GM18502 (cell line): ENCODE data around the gene RNF150.
A peak's percentile ranks its signal among the peaks of the same experiment; 100 is the strongest.
"Not testable (repeated sequence)": the region's sequence is repeated elsewhere in the genome, so short reads cannot be mapped to it uniquely, and the experiment has no call there.

Source experiments
- ATAC-seq: cut with Tn5 transposase; IDR thresholded peaks from one replicate; pipeline ENCODE4 v1.9.1; 2021; ENCODE audit warnings: mild to moderate bottlenecking; ENCODE audit not compliant: unreplicated experiment, poor library complexity

The RNF150 gene

DNA sequence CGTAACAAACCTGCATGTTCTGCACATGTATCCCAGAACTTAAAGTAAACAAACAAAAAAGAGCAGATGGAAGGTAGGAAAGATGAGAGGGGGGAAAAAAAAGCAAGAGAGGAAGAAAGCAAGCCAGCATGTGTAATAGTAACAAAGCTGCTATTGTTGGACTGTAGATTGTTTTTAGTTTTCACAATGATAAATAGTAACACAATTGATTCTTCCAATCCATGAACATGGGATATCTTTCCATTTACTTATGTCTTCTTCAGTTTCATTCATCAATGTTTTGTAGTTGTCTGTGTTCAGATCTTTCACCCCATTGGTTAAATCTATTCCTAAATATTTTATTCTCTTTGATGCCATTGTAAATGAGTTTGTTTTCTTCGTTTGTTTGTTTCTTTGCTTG, 292.1 kb downstream of the RNF150 start:
- no peak for ATAC-seq

DNA sequence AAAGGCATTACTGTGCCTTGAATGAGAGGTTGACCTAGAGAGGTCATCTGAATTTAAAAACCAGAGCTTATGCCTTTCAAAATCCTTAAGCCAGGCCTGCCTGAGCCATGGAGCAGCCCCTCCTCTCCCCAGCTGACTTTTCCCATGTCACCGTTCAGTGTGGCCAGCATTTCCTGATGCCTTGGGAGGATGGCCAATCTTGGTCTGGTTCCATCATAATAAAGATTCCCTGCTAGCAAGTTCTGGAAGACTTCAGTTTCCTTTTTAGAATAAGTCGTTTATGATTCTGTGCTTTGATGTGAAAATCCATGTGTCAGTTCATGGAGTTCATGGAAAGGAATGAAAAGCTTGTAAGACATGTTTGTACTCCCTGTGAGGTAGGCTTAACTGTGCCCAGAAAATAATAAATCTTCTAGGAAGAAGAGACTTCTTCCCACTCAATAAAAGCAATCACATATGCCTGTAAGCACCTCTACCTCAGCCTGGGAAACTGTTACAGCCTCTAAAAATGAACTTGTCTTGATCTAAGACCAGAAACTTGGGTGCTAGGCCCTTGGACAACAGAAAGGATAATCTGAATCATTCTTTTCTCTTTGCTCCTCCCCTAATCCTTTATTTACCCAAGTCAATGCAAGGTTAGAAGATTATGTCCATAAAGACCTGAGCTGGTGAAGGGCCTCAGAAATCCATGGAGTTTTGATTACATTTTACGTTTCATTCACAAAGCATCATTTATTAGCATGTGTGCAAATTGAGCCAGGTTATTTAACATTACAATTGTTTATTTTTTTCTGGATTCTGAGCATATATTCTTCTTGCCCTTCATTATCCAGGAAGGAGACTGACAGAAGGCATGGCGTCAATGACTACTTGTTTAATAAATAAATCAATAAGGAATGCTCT, 293.1 kb downstream of the RNF150 start:
- no peak for ATAC-seq

DNA sequence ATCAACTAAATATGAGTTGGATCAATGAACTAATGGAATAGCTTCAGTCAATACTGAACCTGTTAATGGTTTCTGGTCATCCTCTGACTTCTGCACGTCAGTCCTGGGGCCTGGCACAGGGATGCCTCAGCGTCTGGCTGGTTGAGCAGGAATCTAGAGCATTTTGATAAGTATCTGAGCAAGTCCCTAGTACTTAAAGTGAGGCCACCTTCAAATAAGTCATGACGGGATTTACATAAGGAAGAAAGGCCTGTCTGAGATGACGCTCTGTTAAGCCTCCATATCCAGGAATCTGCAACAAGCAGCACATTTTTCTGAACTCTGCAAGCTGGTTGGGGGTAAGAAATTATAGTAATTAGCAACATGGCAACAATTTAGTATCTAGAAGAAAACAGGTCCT, 293.9 kb downstream of the RNF150 start:
- ATAC-seq: no peak

DNA sequence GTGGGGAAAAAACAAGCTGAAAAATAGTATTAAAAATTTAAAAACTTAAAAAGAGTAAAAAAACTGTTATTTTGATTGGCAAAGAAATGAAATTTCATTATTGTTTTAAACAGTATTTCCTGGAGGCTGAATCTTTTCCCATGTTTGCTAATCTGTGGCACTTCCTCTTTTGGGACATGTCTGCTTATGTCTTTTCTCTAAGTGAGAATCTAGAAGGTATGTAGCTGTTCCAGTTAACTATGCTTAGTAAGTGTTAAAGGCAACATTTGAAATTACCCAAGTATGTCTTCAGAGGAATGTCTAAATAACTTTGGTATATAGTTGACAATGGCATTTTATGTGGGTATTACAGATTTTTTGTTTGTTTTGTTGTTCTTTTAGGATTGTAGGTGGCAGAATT, 295.5 kb downstream of the RNF150 start:
- ATAC-seq: no peak

DNA sequence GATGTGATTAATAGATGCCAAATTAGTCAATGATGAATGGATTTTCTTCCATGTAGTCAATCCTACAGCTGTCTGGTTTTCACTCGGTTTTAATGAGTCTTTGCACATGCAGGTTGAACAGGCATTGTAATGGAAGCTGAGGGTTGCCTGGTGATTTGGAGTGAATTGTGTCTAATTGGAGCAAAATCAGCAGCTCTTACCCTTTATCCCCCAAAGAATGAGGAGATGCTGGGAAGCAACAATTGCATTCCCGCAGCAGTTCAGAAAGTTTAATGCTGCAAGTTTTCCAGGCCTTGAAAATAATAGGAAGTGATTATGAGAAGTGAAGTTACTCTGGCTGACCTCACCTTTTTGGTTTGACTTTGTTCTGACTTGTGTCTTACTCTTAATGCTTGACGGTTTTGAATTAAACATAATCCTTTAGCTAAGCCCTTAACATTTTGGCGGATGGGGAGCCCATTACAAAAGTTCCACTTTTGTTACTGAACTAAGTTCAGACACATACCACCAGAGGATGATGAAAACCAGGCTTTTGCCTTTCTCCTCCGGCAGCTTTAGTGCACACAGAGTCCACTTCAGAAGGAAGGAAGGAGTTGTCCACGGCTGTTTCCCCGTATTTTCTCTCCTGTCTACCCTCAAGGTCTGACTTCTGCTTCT, 298.3 kb downstream of the RNF150 start:
- no peak for ATAC-seq

DNA sequence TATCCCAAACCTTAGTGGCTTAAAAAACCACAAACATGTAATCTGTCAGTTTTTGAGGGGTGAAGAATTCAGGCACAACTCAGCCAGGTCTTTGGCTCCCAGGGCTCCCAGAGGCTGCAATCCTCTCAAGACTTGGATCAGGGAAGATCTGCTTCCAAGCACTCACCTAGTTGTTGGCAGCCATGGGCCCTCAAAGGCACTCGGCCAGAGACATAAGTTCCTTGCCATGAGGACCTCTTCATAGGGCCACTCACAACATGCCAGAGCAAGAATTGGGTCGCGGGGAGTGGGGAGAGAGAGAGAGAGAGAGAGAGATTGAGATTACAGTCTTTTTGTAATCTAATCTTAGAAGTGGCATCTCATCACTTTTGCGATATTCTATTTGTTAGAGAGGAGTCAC, 300.0 kb downstream of the RNF150 start:
- no peak for ATAC-seq

DNA sequence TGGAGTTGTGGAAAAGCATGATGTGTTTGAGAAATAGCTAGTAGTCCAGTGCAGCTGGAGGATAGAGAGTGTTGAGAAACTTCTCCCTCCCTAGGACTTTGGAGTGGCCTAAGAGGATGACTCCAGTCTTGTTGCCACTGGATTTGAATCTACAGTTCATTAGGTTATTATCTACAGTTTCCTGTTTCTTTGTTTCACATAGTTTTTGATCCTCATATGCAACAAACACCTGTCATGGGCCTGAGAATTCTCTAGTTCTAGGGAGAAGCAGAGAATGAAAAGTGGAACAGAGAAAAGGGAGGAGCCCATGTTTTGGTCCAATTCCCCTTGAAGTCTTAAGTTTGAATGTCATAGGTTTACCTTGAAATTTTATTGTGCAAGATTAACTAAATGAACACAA, 303.4 kb downstream of the RNF150 start:
- ATAC-seq: peak; percentile 98

DNA sequence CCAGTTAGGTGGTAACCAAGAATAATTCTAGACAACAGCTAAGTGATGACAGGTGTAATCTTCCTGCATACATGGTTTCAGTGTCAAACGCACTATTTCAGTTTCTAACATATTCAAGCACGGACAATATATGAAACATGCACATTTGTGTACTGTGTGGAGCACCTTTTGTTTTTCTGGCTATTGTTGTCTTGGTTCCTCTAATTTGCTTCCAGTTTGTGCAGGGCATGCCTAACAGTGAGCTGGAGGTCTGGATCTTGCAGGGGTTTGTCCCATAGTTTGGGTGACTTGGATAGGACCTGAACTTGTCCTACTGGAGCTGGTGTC, 306.6 kb downstream of the RNF150 start:
- no peak for ATAC-seq

DNA sequence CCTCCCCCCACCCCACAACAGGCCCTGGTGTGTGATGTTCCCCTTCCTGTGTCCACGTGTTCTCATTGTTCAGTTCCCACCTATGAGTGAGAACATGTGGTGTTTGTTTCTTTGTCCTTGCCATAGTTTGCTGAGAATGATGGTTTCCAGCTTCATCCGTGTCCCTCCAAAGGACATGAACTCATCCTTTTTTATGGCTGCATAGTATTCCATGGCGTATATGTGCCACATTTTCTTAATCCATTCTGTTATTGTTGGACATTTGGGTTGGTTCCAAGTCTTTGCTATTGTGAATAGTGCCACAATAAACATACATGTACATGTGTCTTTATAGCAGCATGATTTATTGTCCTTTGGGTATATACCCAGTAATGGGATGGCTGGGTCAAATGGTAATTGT, 312.7 kb downstream of the RNF150 start:
- not testable (repeated sequence) for ATAC-seq

DNA sequence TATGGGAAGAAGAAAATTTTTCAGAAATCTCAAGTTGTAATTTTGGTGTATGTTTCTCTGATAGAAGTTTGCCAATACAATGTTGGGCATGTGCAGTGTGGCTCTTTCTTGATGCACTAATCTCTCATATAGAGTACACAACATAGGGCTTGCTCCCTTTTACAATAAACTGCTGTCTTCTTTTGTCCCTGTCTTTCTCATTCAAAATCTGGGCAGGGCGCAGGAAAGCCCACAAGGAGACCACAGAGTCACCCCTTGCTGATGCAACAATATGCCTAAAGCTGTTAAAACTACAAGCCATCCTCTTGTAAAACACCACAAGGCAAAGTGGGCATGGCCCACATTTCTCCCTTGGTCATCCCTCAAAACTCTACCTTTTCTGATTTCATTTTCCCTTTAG, 313.7 kb downstream of the RNF150 start:
- ATAC-seq: no peak

DNA sequence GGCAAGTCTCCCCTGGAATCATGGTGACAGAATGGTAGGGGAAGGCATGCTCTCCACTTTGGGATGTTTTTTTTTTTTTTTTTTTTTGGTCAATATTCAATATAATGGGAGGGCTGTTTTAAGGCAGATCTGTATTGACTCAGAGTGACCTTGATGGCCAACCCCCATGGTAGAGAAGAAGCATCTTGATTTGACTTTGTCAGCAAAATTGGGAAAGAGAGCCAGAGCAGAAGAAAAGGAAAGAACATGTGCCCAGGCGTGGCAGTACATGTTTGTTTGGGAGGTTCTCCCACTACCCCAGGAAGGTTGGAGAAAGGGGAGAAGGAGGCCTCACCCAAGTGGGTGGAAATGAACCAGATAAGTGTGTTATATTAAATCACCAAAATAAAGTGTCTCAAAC, 314.8 kb downstream of the RNF150 start:
- no peak for ATAC-seq

DNA sequence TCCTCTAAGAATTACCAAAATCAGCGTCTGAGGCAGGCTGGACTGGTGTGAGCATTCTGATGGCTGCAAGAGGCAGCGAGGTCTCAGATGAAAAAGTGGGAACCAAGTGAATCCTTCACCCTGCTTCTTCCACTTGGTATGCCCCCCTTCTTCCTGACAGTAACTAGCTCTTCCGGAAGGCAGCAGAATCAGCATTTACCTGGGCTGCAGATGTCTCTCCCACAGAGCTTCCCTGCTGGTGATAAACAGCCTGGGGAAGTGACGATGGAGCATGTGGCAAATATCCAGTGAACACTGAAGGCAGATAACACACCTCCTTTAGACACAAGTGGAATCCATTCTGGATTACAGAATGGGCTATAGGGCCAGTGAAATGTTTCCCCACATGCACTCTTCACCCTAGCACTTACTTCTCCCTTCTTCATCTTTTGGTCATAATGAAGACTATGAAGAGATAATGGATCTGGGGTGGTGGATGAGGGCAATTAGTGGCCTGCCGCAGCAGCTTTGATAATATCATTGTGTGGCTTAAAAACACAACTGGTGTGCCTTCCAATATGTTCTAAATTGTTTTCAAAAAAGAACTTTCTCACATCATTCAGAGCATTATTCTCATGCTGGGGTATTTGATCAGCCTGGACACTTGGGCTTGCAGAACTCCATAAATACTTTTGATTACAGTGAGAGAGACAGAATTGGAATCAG, 316.3 kb downstream of the RNF150 start:
- no peak for ATAC-seq

DNA sequence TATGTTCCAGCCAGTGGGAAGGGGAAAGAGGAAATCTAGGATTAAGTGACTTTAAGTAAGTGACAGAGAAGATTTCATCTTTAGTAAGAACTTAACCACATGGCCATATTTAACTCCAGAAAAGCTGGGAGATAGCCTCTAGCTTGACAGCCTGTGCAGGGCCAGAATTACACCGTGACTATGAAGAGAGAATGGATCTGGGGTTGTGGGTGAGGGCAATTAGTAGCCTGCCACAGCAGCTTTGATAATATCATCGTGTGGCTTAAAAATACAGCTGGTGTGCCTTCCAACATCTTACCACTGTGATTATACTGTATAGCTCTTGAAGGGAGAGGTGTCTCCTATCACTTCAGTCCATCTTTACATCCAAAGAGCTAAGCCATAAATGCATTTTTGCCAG, 319.5 kb downstream of the RNF150 start:
- no peak for ATAC-seq

DNA sequence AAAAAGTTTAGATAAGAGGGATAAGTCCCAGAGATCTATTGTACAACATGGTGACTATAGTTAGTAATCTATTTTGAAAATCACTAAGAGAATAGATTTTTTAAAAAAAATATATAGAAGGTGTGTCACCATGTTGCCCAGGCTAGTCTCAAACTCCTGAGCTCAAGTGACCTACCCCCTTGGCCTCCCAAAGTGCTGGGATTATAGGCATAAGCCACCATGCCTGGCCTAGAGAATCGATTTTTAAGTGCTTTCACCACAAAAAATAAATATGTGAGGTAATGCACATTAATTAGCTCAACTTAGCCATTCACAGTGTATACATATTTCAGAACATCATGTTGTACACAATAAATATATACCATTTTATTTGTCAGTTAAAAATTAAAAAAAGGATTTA, 320.4 kb downstream of the RNF150 start:
- no peak for ATAC-seq

DNA sequence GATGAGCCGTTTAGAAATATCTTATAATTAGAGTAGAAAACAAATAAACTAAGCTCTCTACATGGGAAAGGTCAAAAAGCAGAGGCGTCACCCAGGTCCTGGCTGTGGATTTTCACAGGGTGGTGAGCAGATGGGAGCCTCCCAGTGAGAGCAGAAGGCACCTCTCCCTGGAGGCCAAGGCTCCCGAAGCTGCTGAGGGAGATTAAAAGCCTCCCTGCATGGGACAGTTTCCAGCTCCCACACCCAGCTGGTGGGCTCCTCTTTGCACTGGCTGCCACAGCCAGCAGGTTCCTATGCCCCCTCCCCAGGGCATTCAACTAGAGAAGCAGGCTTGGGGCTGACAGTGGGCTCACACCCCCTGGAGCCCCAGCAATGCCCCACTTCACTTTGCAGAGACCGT, 321.8 kb downstream of the RNF150 start:
- ATAC-seq: no peak

DNA sequence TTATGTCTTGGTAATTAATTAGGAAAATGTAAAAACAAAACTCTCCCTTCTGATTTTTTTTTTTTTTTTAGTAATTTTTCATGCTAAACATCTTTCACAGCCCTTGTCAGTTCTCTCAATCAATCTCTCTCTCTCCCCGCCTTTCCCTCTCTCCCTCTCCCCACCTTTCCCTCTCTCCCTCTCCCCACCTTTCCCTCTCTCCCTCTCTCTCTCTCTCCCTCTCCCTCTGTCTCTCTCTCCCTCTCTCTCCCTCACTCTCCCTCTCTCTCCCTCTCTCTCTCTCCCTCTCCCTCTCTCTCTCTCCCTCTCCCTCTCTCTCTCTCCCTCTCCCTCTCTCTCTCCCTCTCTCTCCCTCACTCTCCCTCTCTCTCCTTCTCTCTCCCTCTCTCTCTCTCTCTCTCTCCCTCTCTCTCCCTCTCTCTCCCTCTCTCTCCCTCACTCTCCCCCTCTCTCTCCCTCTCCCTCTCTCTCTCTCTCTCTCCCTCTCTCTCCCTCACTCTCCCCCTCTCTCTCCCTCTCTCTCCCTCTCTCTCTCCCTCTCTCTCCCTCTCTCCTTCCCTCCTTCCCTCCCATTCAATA, 322.6 kb downstream of the RNF150 start:
- not testable (repeated sequence) for ATAC-seq
